ENCODE measurements around the gene SPESP1.

SPESP1 gene

DNA sequence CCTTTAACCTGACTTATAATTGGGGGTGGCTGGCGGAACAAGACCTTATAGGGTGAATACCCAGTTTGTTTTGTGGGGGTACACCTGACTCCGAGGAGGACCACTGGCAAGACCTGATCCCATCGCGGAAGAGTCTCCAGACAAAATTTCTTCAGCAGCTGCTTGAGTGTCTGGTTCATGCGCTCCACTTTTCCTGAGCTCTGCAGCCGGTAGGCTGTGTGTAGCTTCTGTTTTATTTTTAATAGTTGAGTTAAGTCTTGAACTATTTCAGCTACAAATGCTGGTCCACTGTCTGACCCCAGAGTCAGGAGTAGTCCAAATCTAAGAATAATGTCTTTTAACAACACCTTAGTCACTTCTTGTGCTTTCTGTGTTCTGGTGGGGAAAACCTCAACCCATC, 63.0 kb downstream of the SPESP1 start:
- no peak for DNase-seq

DNA sequence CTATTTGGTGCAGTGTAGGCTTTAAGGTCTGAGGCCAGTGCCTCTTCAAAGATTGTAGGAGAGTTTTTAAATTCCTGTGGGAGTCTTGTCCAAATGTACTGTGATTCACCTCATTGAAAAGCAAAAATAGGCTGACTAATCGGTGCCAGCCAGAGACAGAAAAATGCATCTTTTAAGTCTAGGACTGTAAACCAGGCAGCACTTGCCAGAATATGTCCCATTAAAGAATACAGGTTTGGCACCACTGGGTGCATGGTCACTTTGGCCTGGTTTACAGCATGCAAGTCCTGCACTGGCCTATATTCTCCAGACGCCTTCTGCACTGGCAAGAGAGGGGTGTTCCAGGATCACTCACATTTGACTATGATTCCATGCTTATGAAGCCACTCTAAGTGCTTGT, 63.8 kb downstream of the SPESP1 start:
- DNase-seq = no peak

DNA sequence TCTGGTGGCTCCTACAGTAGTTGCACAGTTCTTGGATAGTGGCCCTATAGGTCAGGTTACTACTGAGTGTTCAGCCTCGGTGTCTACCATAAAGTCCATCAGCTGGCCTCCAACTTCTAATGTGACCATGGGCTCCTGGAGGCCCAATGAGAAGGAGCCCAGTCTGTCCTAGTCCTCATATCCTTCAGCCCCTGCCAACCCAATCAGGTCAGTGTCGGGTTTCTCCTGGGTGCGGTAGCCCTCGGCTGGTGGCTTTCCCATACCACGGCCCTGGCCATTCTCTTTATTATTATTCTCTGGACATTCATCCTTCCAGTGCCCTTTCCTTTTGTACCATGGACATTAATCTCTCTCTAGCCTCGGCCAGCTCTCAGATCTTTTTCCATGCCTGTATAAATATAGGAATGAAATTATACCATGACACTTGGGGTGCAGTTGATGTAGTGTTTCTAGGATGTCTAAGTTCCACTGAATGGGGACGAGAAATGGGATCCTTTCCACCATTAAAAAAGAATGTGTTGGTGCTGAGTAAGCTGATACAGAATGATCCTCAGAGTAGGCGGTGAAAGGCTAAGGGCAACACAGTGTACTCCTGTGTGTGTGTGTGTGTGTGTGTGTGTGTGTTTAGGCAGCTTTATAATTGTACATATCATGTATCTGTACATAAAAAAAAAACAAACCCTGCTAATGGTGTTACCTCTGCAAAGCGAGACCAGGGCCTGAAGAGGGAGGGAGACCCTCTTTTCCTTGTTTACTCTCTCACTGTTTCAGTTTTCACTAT, 64.8 kb downstream of the SPESP1 start:
- no peak for DNase-seq
